ENCODE results near the gene PTPRA. TPM values are rescaled to one million over a fixed set of nuclear protein-coding genes. Genes with fewer than 3 reads are reported as not detected.

PTPRA gene
- total RNA-seq, 4 donors from 2014 or later, result 49.2 to 80.8 (median 60.4) TPM

DNA sequence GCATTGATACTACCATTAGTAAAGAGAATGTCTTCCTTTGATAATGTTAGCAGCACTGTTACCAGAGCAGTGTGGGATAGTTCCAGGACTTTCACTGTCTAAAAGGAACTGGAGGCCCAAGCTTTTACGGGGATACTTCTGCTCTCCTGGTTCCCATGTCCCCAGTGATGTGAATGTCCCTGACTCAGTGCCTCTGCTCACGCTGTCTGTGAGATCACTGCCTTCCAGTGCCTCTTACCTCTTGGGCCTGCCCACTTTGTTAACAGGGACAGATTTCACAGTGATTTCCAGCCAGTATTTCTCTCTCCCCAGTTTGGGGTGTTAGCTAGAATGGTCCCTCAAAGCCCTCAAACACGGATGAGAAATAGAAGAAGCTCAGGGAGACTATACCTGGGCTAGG lies 14.4 kb downstream of the PTPRA start:
- Histone ChIP-seq H3K27me3 (no peaks in the 10 kb centered on the region), H3K4me3 (no peak overlapping the region), H3K36me3 (no peaks in the 10 kb centered on the region), H3K4me1 (peaks cover 12 to 36% (median 23%) of the 10 kb centered on the region in 4 donors), H3K27ac (replicated peaks in 1 of 4) (no peak overlapping the region), H3K9me3 (no peaks in the 10 kb centered on the region)
- WGBS, result 91% methylated on average over 3 of the region's 3 CpGs
- TF ChIP-seq EP300 (IDR thresholded peaks at IDR 0.05), result no peak
- TF ChIP-seq, protein P1, sequence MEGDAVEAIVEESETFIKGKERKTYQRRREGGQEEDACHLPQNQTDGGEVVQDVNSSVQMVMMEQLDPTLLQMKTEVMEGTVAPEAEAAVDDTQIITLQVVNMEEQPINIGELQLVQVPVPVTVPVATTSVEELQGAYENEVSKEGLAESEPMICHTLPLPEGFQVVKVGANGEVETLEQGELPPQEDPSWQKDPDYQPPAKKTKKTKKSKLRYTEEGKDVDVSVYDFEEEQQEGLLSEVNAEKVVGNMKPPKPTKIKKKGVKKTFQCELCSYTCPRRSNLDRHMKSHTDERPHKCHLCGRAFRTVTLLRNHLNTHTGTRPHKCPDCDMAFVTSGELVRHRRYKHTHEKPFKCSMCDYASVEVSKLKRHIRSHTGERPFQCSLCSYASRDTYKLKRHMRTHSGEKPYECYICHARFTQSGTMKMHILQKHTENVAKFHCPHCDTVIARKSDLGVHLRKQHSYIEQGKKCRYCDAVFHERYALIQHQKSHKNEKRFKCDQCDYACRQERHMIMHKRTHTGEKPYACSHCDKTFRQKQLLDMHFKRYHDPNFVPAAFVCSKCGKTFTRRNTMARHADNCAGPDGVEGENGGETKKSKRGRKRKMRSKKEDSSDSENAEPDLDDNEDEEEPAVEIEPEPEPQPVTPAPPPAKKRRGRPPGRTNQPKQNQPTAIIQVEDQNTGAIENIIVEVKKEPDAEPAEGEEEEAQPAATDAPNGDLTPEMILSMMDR (IDR thresholded peaks at IDR 0.05), result no peak
- no peak for TF ChIP-seq POLR2A (IDR thresholded peaks at IDR 0.05; ENCODE audit: low read depth)
- TF ChIP-seq POLR2AphosphoS5 (IDR thresholded peaks at IDR 0.05), result no peak
- intact Hi-C loops (cut with DNase I), result no loop called here
- DNase-seq (ENCODE audit: extremely low spot score), result no peak

DNA sequence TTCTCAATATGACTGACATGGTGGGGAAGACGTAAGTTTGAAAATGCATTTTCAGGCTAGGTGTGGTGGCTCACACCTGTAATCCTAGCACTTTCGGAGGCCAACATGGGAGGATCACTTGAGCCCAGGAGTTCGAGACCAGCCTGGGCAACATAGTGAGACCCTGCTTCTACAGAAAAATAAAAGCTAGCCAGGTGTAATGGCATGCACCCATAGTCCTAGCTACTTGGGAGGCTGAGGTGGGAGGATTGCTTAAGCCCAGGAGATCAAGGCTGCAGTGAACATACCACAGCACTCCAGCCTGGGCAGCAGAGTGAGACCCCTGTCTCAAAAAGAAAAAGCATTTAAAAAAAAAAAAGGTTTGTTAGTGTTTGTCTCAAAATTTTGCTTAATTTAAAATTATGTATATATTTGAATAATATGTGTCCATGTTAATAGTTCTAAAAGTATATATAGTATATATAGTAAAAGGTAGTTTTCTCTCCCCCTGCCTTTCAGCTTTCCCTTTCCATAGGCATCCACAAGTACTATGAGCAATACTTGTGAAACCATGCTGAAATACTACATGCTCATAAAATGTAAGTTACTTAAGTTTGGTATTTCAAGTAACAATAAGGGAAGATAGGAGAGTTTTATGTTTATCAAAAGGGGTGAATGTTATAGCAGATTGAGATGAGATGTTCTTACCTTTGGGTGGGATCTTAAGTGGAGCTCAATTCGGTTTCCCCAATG lies 15.1 kb downstream of the PTPRA start:
- no peaks in the 10 kb centered on the region for H3K36me3 ChIP-seq
- no peaks in the 10 kb centered on the region for H3K27me3 ChIP-seq
- intact Hi-C loops (cut with DNase I), result no loop called here
- peaks cover 13 to 36% (median 24%) of the 10 kb centered on the region in 4 donors for H3K4me1 ChIP-seq
- no peak for TF ChIP-seq POLR2A (IDR thresholded peaks at IDR 0.05; ENCODE audit: low read depth)
- no peak for TF ChIP-seq EP300 (IDR thresholded peaks at IDR 0.05)
- no peak for TF ChIP-seq POLR2AphosphoS5 (IDR thresholded peaks at IDR 0.05)
- TF ChIP-seq, protein P1 (IDR thresholded peaks at IDR 0.05), result no peak
- H3K9me3 ChIP-seq, result no peaks in the 10 kb centered on the region
- no peak for DNase-seq (ENCODE audit: extremely low spot score)
- H3K27ac ChIP-seq (replicated peaks in 1 of 4), result no peak overlapping the region
- no peak overlapping the region for H3K4me3 ChIP-seq
- WGBS, result 96% methylated on average over 4 of the region's 4 CpGs

DNA sequence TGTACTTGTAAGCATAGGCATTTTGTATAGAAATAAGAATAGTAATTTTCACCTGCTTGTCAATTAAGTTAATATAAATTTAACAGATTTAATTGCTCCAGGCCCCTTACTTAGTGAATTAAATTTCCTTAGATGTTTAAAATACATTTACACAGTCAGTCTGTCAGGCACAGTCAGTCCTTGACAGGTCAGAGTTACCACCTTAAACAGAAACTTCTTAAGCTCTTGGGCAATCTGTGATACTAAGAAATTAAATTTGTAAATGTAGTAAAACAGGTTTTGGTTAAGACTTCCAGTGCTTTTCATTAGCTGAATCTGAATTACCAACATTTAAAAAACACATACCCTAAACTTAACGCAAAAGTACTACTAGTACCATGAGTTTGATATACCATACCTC lies 15.9 kb downstream of the PTPRA start:
- Histone ChIP-seq H3K27me3 (no peaks in the 10 kb centered on the region), H3K36me3 (no peaks in the 10 kb centered on the region), H3K4me1 (peaks cover 13 to 36% (median 23%) of the 10 kb centered on the region in 4 donors), H3K27ac (replicated peaks in 1 of 4) (no peak overlapping the region), H3K9me3 (no peaks in the 10 kb centered on the region), H3K4me3 (no peak overlapping the region)
- intact Hi-C loops (cut with DNase I), result no loop called here
- TF ChIP-seq POLR2A (IDR thresholded peaks at IDR 0.05; ENCODE audit: low read depth) (no peak), POLR2AphosphoS5 (IDR thresholded peaks at IDR 0.05) (no peak), EP300 (IDR thresholded peaks at IDR 0.05) (no peak)
- TF ChIP-seq, protein P1 (IDR thresholded peaks at IDR 0.05), result no peak
- 97% methylated on average over 1 of the region's 1 CpG for WGBS
- DNase-seq (ENCODE audit: extremely low spot score), result no peak

DNA sequence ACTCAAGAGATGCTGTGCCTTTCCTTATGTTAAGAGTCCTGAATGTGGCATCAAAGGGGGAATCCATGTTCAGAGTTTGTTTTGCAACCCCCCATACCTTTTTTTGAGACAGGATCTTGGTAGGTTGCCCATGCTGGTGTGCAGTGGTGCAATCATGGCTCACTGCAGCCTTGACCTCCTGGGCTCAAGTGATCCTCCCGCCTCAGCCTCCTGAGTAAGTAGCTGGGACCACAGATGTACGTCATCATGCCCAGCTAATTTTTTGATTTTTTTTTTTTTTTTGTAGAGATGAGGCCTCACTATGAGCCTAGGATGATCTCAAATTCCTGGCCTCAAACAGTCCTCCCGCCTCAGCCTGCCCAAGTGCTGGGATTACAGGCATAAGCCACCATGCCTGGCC lies 16.5 kb downstream of the PTPRA start:
- Histone ChIP-seq H3K36me3 (no peaks in the 10 kb centered on the region), H3K4me3 (no peak overlapping the region), H3K4me1 (peaks cover 13 to 36% (median 22%) of the 10 kb centered on the region in 4 donors), H3K27me3 (no peaks in the 10 kb centered on the region), H3K9me3 (peaks cover 0 to under 1% (median 0%) of the 10 kb centered on the region in 4 donors), H3K27ac (replicated peaks in 1 of 4) (no peak overlapping the region)
- DNase-seq (ENCODE audit: extremely low spot score), result no peak
- WGBS, result 97% methylated on average over 3 of the region's 3 CpGs
- intact Hi-C loops (cut with DNase I), result no loop called here
- TF ChIP-seq POLR2AphosphoS5 (IDR thresholded peaks at IDR 0.05) (no peak), EP300 (IDR thresholded peaks at IDR 0.05) (no peak), POLR2A (IDR thresholded peaks at IDR 0.05; ENCODE audit: low read depth) (no peak)
- TF ChIP-seq, protein P1 (IDR thresholded peaks at IDR 0.05), result no peak

Measured in esophagus muscularis mucosa (tissue), 4 donors.